Aorta (tissue), 5 donors: ENCODE measurements around the gene VWA8. TPM values are rescaled to one million over a fixed set of nuclear protein-coding genes. Genes with fewer than 3 reads are reported as not detected.

Experiments
- ATAC-seq: fragments of 200-7000 bp; cut with Tn5 transposase; one replicate; pipeline ENCODE4 v1.9.1; 2022; ENCODE audit warnings: moderate library complexity; ENCODE audit not compliant: low FRiP score
- DNase-seq, 2 donors: peaks; one replicate each; pipeline ENCODE4 v3.0.0-alpha.2; 2020
- H3K27ac ChIP-seq, 2 donors: one replicate each; pipeline ENCODE4 v1.5.1; 2013; ENCODE audit warnings: low read length in 2 of 2, mild to moderate bottlenecking in 2 of 2, moderate library complexity in 2 of 2, control low read depth in 1 of 2, inconsistent platforms in 1 of 2, low read depth in 1 of 2
- H3K27me3 ChIP-seq, 2 donors: one replicate each; pipeline ENCODE4 v1.6.1; 2013; ENCODE audit warnings: control low read depth in 1 of 2, low read length in 1 of 2, mild to moderate bottlenecking in 1 of 2, moderate library complexity in 1 of 2; ENCODE audit not compliant: insufficient read depth in 2 of 2, control insufficient read depth in 1 of 2
- H3K36me3 ChIP-seq, 2 donors: one replicate each; pipeline ENCODE4 v1.6.1; 2013; ENCODE audit warnings: control low read depth in 1 of 2, low read length in 1 of 2, mild to moderate bottlenecking in 1 of 2; ENCODE audit not compliant: insufficient read depth in 2 of 2, control insufficient read depth in 1 of 2
- H3K4me1 ChIP-seq, 2 donors: one replicate each; pipeline ENCODE4 v1.6.1; 2013; ENCODE audit warnings: low read length in 2 of 2, control low read depth in 1 of 2, mild to moderate bottlenecking in 1 of 2, moderate library complexity in 1 of 2; ENCODE audit not compliant: insufficient read depth in 2 of 2, control insufficient read depth in 1 of 2
- H3K4me3 ChIP-seq, 2 donors: one replicate each; pipeline ENCODE4 v1.5.1; 2013; ENCODE audit warnings: low read length in 2 of 2, control low read depth in 1 of 2, mild to moderate bottlenecking in 1 of 2
- H3K9me3 ChIP-seq: one replicate; pipeline ENCODE4 v1.6.1; 2013; ENCODE audit warnings: mild to moderate bottlenecking, low read length; ENCODE audit not compliant: control insufficient read depth
- WGBS, 2 donors: extraction: QIAGEN DNeasy Blood & Tissue Kit; methylation state at CpG; one replicate each; pipeline ENCODE4 v1.1.7; 2013; 5-methylcytosine and 5-hydroxymethylcytosine counted together
- intact Hi-C, 2 donors: fragments of 100-400 bp; cut with DNase I; formaldehyde crosslinking; loops; one replicate each; pipeline versions ENCODE4 v1.14.2 to v1.15.0; 2022
- polyA plus RNA-seq, 2 donors: library from polyadenylated mRNA; stranded (reverse); fragments of 200-250 nt; gene quantifications; one replicate each; pipeline ENCODE4 v1.2.3, GENCODE V29; 2013
- total RNA-seq, 2 donors: library from RNA; stranded (reverse); fragmentation: NEBNext Ultra II Directional; extraction: Animal tissue kit (Norgen Biotek cat#: 25700); gene quantifications; one replicate each; pipeline ENCODE4 v1.2.1, GENCODE V29; 2021
- donor health status: healthy with polysubstance abuse.
- donor health status: Bipolar disorder and iron deficiency.
- donor health status: DM: no; HTN: no; CAD: no.
- donor health status: DM: no; HTN: no; CAD: no.
- donor health status: DM: yes; HTN: yes; CAD: no.

VWA8 gene
- total and polyA plus RNA-seq, 4 donors, result 1.9 to 18.2 (median 9.8) TPM

GRCh38 chr13:41994696-41995095 is 33.8 kb upstream of the VWA8 start:
- DNase-seq (no peak), ATAC-seq (no peak)
- WGBS, 2 donors, result 50% methylated on average over 1 of the region's 1 CpG
- H3K27ac ChIP-seq, result no peak overlapping the region
- no peaks in the 10 kb centered on the region for H3K36me3 ChIP-seq
- H3K4me1 ChIP-seq, result no peaks in the 10 kb centered on the region
- intact Hi-C loops, result no loop called here
- H3K9me3 ChIP-seq, result no peaks in the 10 kb centered on the region
- no peak overlapping the region for H3K4me3 ChIP-seq
- H3K27me3 ChIP-seq, result no peaks in the 10 kb centered on the region

GRCh38 chr13:41991936-41992335 is 31.0 kb upstream of the VWA8 start:
- ATAC-seq (no peak), DNase-seq (no peak)
- Histone ChIP-seq H3K36me3 (no peaks in the 10 kb centered on the region), H3K27ac (no peak overlapping the region), H3K27me3 (no peaks in the 10 kb centered on the region), H3K4me3 (no peak overlapping the region), H3K9me3 (no peaks in the 10 kb centered on the region), H3K4me1 (no peaks in the 10 kb centered on the region)
- 88 to 89% methylated on average over 1 of the region's 1 CpG for WGBS, 2 donors
- intact Hi-C loops, result no loop called here

DNA sequence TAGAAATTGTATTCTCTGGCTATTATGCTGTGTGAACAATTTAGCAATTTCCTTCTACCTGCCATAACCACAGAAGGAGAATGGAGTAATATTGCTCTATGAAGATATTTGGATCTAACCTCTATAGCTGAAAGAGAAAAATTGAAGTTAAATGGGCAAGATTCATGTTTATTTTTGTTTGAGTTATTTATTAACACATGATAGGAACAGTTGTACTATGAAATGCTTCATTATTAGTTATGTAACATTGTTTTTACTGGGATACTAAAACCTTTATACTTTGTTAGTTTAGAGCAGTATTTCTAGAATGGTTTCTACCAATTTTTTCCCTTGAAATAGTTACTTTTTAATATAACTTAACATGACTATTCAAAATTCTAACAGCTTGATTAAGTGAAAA is 27.3 kb upstream of the VWA8 start:
- no peak for ATAC-seq
- H3K4me3 ChIP-seq, result no peak overlapping the region
- H3K27ac ChIP-seq, result no peak overlapping the region
- no peak for DNase-seq
- intact Hi-C loops, result loop anchor here in 1 of 2 donors (5.0 kb wide), 1 partner anchor 34 kb away; no protein-coding TSS in a partner anchor
- no peaks in the 10 kb centered on the region for H3K9me3 ChIP-seq
- no peaks in the 10 kb centered on the region for H3K27me3 ChIP-seq
- H3K36me3 ChIP-seq, result no peaks in the 10 kb centered on the region
- H3K4me1 ChIP-seq, result no peaks in the 10 kb centered on the region

GRCh38 chr13:41985788-41986508 is 25.0 kb upstream of the VWA8 start:
- ATAC-seq (no peak), DNase-seq (no peak)
- H3K27me3 ChIP-seq, result no peaks in the 10 kb centered on the region
- no peak overlapping the region for H3K4me3 ChIP-seq
- no peak overlapping the region for H3K27ac ChIP-seq
- no peaks in the 10 kb centered on the region for H3K4me1 ChIP-seq
- 85 to 89% methylated on average over 2 of the region's 2 CpGs for WGBS, 2 donors
- intact Hi-C loops, result loop anchor here in 1 of 2 donors (5.0 kb wide), 1 partner anchor 36 kb away; no protein-coding TSS in a partner anchor
- H3K36me3 ChIP-seq, result no peaks in the 10 kb centered on the region
- H3K9me3 ChIP-seq, result no peaks in the 10 kb centered on the region

DNA sequence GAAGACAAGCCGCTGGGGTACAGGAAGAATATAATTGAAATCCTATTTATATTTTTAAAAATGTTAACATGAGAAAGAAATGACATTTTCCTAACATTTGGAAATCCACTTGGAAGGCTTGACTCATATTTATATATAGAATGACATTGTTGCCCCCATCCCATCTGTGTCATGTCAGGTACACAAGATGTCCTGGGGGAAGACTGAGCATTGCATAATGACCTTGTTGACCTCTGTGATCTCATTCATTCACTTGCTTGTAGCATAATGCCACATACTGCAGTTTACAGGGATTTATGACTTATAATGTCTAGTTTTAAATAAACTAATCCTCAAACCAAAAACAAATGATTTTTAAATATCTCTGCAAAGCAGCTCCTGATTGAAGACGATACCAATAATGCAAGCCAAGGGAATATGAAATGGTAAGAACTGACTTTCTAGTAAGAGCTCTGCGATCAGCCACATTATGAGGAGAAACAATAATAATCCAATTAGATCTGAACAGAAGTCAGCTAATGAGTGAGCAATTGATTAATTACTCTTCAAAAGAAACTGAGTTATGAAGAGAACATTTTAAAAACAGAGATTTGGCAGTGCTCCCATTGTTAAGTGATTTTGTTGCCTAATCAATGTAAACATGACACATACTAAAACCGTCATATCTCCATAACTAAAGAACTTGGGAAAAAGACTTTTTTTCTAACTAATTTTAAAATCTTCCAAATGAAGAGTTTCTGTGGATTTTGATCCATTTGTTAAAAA is 21.2 kb upstream of the VWA8 start:
- Histone ChIP-seq H3K36me3 (no peaks in the 10 kb centered on the region), H3K4me1 (no peaks in the 10 kb centered on the region), H3K4me3 (no peak overlapping the region), H3K27me3 (no peaks in the 10 kb centered on the region), H3K9me3 (no peaks in the 10 kb centered on the region), H3K27ac (no peak overlapping the region)
- WGBS, 2 donors, result 81 to 85% methylated on average over 4 of the region's 4 CpGs
- DNase-seq, result no peak
- ATAC-seq, result no peak
- intact Hi-C loops, result no loop called here

DNA sequence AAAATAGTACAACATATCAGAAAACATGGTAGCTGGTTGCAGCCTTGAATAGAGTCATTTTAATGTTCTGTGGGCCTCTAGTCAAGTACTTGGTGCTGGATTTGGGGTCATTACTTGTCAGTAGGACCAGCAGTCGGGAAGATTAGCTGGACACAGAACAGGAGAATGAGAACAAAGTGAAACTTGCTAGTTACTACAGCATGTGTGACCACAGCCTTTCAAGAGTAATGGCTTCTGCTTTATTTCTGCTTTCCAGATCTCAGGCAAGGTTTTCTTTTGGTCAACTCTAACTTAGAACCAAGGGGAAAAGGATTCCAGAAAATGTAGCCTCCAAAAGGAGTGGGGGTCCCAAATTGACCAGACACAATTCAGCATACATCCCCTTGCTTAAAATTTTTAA is 17.1 kb upstream of the VWA8 start:
- intact Hi-C loops, result no loop called here
- no peak for DNase-seq
- Histone ChIP-seq H3K36me3 (no peaks in the 10 kb centered on the region), H3K4me1 (no peaks in the 10 kb centered on the region), H3K27me3 (no peaks in the 10 kb centered on the region), H3K4me3 (no peak overlapping the region), H3K9me3 (no peaks in the 10 kb centered on the region), H3K27ac (no peak overlapping the region)
- 76 to 81% methylated on average over 1 of the region's 1 CpG for WGBS, 2 donors
- no peak for ATAC-seq

DNA sequence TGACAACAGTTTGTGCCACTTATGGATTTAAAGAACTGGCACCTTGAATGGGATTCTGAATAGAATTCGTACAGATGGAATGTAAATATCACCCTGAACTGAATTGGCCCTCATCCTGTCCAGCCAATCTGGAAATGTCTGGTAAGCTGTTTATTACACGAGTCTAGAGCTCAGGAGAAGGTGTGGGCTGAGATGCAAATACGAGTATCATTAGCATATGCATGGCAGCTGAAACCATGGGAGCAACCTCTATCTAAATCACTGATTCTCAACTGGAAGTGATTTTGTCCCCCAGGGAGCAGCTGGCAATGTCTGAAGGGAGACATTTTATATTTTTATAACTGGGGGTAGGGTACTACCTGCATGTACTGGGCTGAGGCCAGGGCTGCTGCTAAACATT is 15.6 kb upstream of the VWA8 start:
- no peaks in the 10 kb centered on the region for H3K36me3 ChIP-seq
- intact Hi-C loops, result no loop called here
- H3K4me3 ChIP-seq, result no peak overlapping the region
- ATAC-seq, result no peak
- H3K27me3 ChIP-seq, result no peaks in the 10 kb centered on the region
- H3K9me3 ChIP-seq, result no peaks in the 10 kb centered on the region
- DNase-seq, result no peak
- 65 to 67% methylated on average over 3 of the region's 3 CpGs for WGBS, 2 donors
- H3K4me1 ChIP-seq, result no peaks in the 10 kb centered on the region
- H3K27ac ChIP-seq, result no peak overlapping the region

- no peaks in the 10 kb centered on the region for H3K27me3 ChIP-seq
- ATAC-seq, result no peak
- no peaks in the 10 kb centered on the region for H3K9me3 ChIP-seq
- H3K4me3 ChIP-seq, result no peak overlapping the region
- no peak overlapping the region for H3K27ac ChIP-seq
- H3K4me1 ChIP-seq, result no peaks in the 10 kb centered on the region
- H3K36me3 ChIP-seq, result no peaks in the 10 kb centered on the region
- intact Hi-C loops, result no loop called here
- DNase-seq, result no peak
- WGBS, 2 donors, result 92 to 93% methylated on average over 11 of the region's 11 CpGs
Measured at GRCh38 chr13:41974262-41974900, 13.5 kb upstream of the VWA8 start.
